Smooth muscle cell (in vitro differentiated cells): ENCODE results near the gene GPSM1. TPM values are rescaled to one million over a fixed set of nuclear protein-coding genes. Genes with fewer than 3 reads are reported as not detected.

Source experiments
- DNase-seq: peaks from one replicate; lab custom pipeline; 2025; ENCODE audit not compliant: unreplicated experiment; lab: John Stamatoyannopoulos, UW
- H2AFZ ChIP-seq: fragments of 200-600 bp; sonication (generic); 2 replicates; pipeline ENCODE4 v1.6.0; 2016; ENCODE audit warnings: antibody characterized with exemption, low read depth, mild to moderate bottlenecking
- H3F3A ChIP-seq: fragments of 200-600 bp; sonication (generic); 2 replicates; pipeline ENCODE4 v1.6.0; 2017; ENCODE audit warnings: antibody characterized with exemption, low read depth
- H3K27ac ChIP-seq: fragments of 200-600 bp; sonication (generic); 2 replicates; pipeline ENCODE4 v1.5.1; 2016; ENCODE audit warnings: low read depth, mild to moderate bottlenecking
- H3K27me3 ChIP-seq: fragments of 200-600 bp; sonication (generic); 2 replicates; pipeline ENCODE4 v1.6.1; 2016; ENCODE audit warnings: low read depth, mild to moderate bottlenecking
- H3K36me3 ChIP-seq: fragments of 200-600 bp; sonication (generic); 2 replicates; pipeline ENCODE4 v1.5.1; 2016; ENCODE audit warnings: low read depth
- H3K4me1 ChIP-seq: fragments of 200-600 bp; sonication (generic); 2 replicates; pipeline ENCODE4 v1.5.1; 2016; ENCODE audit warnings: low read depth
- H3K4me2 ChIP-seq: fragments of 200-600 bp; sonication (generic); 2 replicates; pipeline ENCODE4 v1.6.0; 2016; ENCODE audit warnings: mild to moderate bottlenecking
- H3K4me3 ChIP-seq: fragments of 200-600 bp; sonication (generic); 2 replicates; pipeline ENCODE4 v1.5.1; 2016; ENCODE audit warnings: mild to moderate bottlenecking
- H3K79me2 ChIP-seq: fragments of 200-600 bp; sonication (generic); 2 replicates; pipeline ENCODE4 v1.6.0; 2016; ENCODE audit warnings: low read depth, mild to moderate bottlenecking
- H3K9ac ChIP-seq: fragments of 200-600 bp; sonication (generic); 2 replicates; pipeline ENCODE4 v1.6.0; 2016; ENCODE audit warnings: low read depth
- H3K9me3 ChIP-seq: fragments of 200-600 bp; sonication (generic); replicated peaks from 2 replicates; pipeline ENCODE4 v1.5.1; 2016; ENCODE audit warnings: low read depth
- H4K20me1 ChIP-seq: fragments of 200-600 bp; sonication (generic); 2 replicates; pipeline ENCODE4 v1.6.0; 2016; ENCODE audit warnings: low read depth
- WGBS: methylation state at CpG from one replicate; pipeline ENCODE4 v1.1.7; 2016; ENCODE audit warnings: low lambda C conversion rate; 5-methylcytosine and 5-hydroxymethylcytosine counted together
- polyA plus RNA-seq: library from polyadenylated mRNA; unstranded; fragments of >200 nt; fragmentation: Nextera tagmentation; extraction: Ambion mirVana; gene quantifications from 2 replicates; pipeline ENCODE4 v1.2.1, GENCODE V29; 2016
- total RNA-seq: library from RNA; depleted of rRNA; stranded (reverse); fragments of >200 nt; gene quantifications from 2 replicates; pipeline ENCODE4 v1.2.3, GENCODE V29; 2014
- TF ChIP-seq, protein P1 (sequence below): fragments of 200-600 bp; sonication (generic); IDR thresholded peaks from 2 replicates; pipeline ENCODE4 v1.5.1; 2017; ENCODE audit warnings: borderline replicate concordance, mild to moderate bottlenecking, antibody characterized with exemption; ENCODE audit not compliant: insufficient read depth, poor library complexity, severe bottlenecking

The GPSM1 gene
- total and polyA plus RNA-seq, 2 experiments from 2014 or later, result 21.1 to 45.9 TPM

- no peak overlapping the region for H2AFZ ChIP-seq
- TF ChIP-seq, protein P1, sequence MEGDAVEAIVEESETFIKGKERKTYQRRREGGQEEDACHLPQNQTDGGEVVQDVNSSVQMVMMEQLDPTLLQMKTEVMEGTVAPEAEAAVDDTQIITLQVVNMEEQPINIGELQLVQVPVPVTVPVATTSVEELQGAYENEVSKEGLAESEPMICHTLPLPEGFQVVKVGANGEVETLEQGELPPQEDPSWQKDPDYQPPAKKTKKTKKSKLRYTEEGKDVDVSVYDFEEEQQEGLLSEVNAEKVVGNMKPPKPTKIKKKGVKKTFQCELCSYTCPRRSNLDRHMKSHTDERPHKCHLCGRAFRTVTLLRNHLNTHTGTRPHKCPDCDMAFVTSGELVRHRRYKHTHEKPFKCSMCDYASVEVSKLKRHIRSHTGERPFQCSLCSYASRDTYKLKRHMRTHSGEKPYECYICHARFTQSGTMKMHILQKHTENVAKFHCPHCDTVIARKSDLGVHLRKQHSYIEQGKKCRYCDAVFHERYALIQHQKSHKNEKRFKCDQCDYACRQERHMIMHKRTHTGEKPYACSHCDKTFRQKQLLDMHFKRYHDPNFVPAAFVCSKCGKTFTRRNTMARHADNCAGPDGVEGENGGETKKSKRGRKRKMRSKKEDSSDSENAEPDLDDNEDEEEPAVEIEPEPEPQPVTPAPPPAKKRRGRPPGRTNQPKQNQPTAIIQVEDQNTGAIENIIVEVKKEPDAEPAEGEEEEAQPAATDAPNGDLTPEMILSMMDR, result no peak
- H4K20me1 ChIP-seq, result peaks cover 10% of the 10 kb centered on the region
- no peak overlapping the region for H3K4me3 ChIP-seq
- WGBS, result 96% methylated on average over 5 of the region's 5 CpGs
- H3K4me2 ChIP-seq, result no peak overlapping the region
- H3K27me3 ChIP-seq, result no peaks in the 10 kb centered on the region
- no peaks in the 10 kb centered on the region for H3K9me3 ChIP-seq
- H3K4me1 ChIP-seq, result peaks cover 7% of the 10 kb centered on the region
- H3K79me2 ChIP-seq, result peaks cover 15% of the 10 kb centered on the region
- H3K9ac ChIP-seq, result no peak overlapping the region
- H3K27ac ChIP-seq, result no peak overlapping the region
- H3F3A ChIP-seq, result peaks cover 7% of the 10 kb centered on the region
- no peak for DNase-seq
- H3K36me3 ChIP-seq, result no peaks in the 10 kb centered on the region
These were observed 76.2 kb downstream of the GPSM1 start for GRCh38 chr9:136403538-136403914.

- Histone ChIP-seq H3K79me2 (peaks cover 15% of the 10 kb centered on the region), H3K27me3 (no peaks in the 10 kb centered on the region), H4K20me1 (peaks cover 4% of the 10 kb centered on the region), H3K4me3 (no peak overlapping the region), H2AFZ (no peak overlapping the region), H3K4me1 (peaks cover 3% of the 10 kb centered on the region), H3K27ac (no peak overlapping the region), H3K9ac (no peak overlapping the region), H3K4me2 (no peak overlapping the region), H3F3A (peaks cover 7% of the 10 kb centered on the region), H3K9me3 (no peaks in the 10 kb centered on the region), H3K36me3 (no peaks in the 10 kb centered on the region)
- DNase-seq, result no peak
- 96% methylated on average over 32 of the region's 32 CpGs for WGBS
- TF ChIP-seq, protein P1, result no peak
These were observed 76.8 kb downstream of the GPSM1 start for GRCh38 chr9:136403915-136404800.

DNA sequence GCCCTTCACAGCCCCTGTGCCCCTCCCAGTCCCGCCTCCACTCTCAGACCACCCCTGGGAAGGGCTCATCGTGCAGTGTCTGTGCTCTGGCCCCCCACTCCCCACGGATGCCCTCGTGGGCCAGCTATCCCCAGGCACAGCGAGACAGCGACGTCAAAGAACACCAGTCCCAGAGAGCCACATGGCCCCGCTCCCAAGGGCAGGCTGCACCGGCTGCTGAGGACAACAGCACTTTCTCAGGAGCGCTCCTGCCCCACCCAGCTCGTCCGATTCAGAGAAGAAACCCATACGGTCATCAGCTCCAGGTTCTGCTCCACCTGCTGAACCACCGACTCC, 77.4 kb downstream of the GPSM1 start:
- H3K36me3 ChIP-seq, result no peaks in the 10 kb centered on the region
- 98% methylated on average over 14 of the region's 14 CpGs for WGBS

More for the DNA sequence above, 77.4 kb downstream of the GPSM1 start:
- Histone ChIP-seq H3K9me3 (no peaks in the 10 kb centered on the region), H4K20me1 (peaks cover 6% of the 10 kb centered on the region), H3K79me2 (peaks cover 15% of the 10 kb centered on the region), H3K27me3 (no peaks in the 10 kb centered on the region), H3K9ac (no peak overlapping the region), H2AFZ (no peak overlapping the region), H3K4me1 (peaks cover 7% of the 10 kb centered on the region), H3K27ac (no peak overlapping the region), H3K4me2 (no peak overlapping the region), H3K4me3 (no peak overlapping the region), H3F3A (peaks cover 7% of the 10 kb centered on the region)
- TF ChIP-seq, protein P1, result no peak
- no peak for DNase-seq
